Measurements from ENCODE around the gene FBXL5. TPM values are rescaled to one million over a fixed set of nuclear protein-coding genes. Genes with fewer than 3 reads are reported as not detected.

FBXL5 gene
- total and polyA plus RNA-seq, 5 donors: 52.8 to 90.1 (median 86.9) TPM

DNA sequence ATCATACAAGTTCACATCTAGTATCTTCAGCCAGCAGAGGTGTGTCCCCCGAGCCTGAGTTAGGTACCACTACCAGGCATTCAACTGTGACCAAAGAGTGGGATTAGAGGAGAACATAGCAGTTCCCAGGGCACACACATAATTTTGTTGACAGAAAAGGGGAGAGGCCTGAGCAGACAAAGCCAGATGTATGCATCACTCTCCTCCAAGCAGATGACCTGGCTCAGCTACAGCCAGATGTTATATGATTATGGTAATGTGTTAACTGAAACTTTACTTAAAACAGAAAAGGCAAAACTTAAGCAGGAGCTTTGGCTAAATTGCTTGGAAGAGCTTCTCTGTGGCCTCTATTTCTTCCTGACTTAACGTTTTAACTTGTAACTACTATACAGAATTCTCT is 96.6 kb downstream of the FBXL5 start:
- intact Hi-C loops (cut with DNase I): no loop called here
- Histone ChIP-seq H3K27me3 (ENCODE audit: control insufficient read depth, insufficient read depth) (no peaks in the 10 kb centered on the region), H3K27ac (ENCODE audit: low read length) (no peak overlapping the region), H3K9me3 (ENCODE audit: control insufficient read depth, low read length) (no peaks in the 10 kb centered on the region), H3K4me1 (ENCODE audit: control insufficient read depth, insufficient read depth, low read length) (no peaks in the 10 kb centered on the region), H3K4me3 (ENCODE audit: low read length) (no peak overlapping the region)
- DNase-seq: no peak
- WGBS: 88% methylated on average over 2 of the region's 2 CpGs
- no peak for ATAC-seq

DNA sequence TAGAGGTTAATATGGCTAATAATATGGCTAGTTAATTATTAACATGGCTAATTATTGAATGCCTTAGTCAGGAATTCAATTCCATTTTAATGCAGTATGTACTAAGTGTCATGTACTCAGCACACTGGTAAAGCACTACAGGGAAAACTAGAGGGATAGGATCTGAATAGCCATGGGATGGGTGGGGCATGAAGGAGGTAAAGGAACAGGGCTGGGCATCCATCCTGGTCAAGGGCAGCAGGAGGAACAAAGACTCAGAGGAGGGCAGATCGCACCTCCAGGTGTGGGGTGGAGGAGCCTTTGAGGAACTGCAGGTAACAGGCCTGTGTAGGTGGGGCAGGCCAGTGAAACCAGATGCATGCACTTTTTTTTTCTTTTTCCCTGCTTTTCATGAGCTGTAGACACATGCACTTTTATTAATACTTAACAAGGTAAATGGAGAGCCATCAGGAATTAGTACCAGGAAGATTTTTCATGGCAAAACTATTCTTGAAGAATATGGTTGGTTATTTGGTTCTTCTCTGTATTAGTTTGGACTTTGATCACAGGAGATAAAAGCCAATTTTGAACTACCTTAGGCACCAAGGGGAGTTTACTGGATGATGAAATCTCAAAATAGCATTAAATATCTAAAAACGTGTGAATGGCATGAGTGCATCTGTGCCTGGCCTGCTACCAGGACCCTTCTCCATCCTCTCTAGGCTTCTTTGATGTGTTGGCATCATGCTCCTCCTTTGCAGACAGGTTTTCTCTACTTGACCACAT is 97.2 kb downstream of the FBXL5 start:
- intact Hi-C loops (cut with DNase I): no loop called here
- H3K4me1 ChIP-seq (ENCODE audit: control insufficient read depth, insufficient read depth, low read length): no peaks in the 10 kb centered on the region

DNA sequence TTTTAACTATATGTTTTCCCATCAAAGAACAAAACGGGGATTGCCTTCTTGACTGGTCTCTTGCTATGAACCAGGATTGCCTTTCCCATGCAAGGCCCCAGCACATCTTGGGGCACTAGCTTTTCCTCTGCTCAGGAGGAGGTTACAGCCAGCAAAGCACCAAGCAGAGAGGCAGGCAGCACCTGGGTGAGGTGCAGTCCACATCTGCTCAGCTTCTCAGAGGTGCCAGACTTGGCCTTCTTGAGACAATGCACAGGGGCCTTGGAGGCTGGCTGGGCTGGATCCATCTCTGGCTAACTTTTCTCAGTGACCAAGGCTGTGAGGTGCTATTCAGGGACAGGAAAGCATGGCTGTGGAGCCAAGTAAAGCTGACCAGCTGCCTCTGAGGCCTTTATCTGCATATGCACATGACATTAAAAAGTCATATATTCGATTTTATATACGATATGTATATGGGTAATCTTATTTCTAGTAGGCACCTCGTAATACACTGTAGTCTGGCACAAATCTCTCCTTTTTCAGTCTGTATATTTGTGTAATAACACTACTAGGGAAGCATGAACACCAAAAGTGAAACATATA is 98.6 kb downstream of the FBXL5 start:
- intact Hi-C loops (cut with DNase I): no loop called here
- H3K9me3 ChIP-seq (ENCODE audit: control insufficient read depth, low read length): no peaks in the 10 kb centered on the region
- WGBS: 93% methylated on average over 4 of the region's 4 CpGs
- no peak overlapping the region for H3K27ac ChIP-seq (ENCODE audit: low read length)
- no peak overlapping the region for H3K4me3 ChIP-seq (ENCODE audit: low read length)
- H3K27me3 ChIP-seq (ENCODE audit: control insufficient read depth, insufficient read depth): no peaks in the 10 kb centered on the region
- ATAC-seq (no peak), DNase-seq (no peak)
- H3K4me1 ChIP-seq (ENCODE audit: control insufficient read depth, insufficient read depth, low read length): no peaks in the 10 kb centered on the region

More for the DNA sequence above, 97.2 kb downstream of the FBXL5 start:
- no peak overlapping the region for H3K27ac ChIP-seq (ENCODE audit: low read length)
- H3K4me3 ChIP-seq (ENCODE audit: low read length): no peak overlapping the region
- DNase-seq: no peak
- no peaks in the 10 kb centered on the region for H3K9me3 ChIP-seq (ENCODE audit: control insufficient read depth, low read length)
- no peaks in the 10 kb centered on the region for H3K27me3 ChIP-seq (ENCODE audit: control insufficient read depth, insufficient read depth)
- 77% methylated on average over 2 of the region's 2 CpGs for WGBS
- no peak for ATAC-seq

Other genes starting within 250 kb of the FBXL5 start
- gene C1QTNF7, start 227.3 kb downstream of the FBXL5 start, total RNA-seq: 1 to 10 TPM; 1.6 to 4.0 (median 2.2) TPM
- gene C1QTNF7, start 227.3 kb downstream of the FBXL5 start, polyA plus RNA-seq: 1.7 TPM
- 10 to 100 TPM in 3 of 4 donors, 1 to 10 TPM in 1; 8.2 to 13.6 (median 13.3) TPM for gene CC2D2A, start 185.5 kb downstream of the FBXL5 start, total RNA-seq
- gene CC2D2A, start 185.5 kb downstream of the FBXL5 start, polyA plus RNA-seq: 13.0 TPM
- 10 to 100 TPM; 32.6 to 40.9 (median 35.0) TPM for gene FAM200B, start 26.5 kb upstream of the FBXL5 start, total RNA-seq
- 60.3 TPM for gene FAM200B, start 26.5 kb upstream of the FBXL5 start, polyA plus RNA-seq
- 10 to 100 TPM in 1 of 4 donors, 1 to 10 TPM in 3; 6.3 to 10.9 (median 8.2) TPM for gene BST1, start 47.7 kb upstream of the FBXL5 start, total RNA-seq
- gene BST1, start 47.7 kb upstream of the FBXL5 start, polyA plus RNA-seq: 9.8 TPM
- gene CD38, start 123.0 kb upstream of the FBXL5 start, total RNA-seq: 10 to 100 TPM in 1 of 4 donors, 1 to 10 TPM in 3; 3.2 to 10.3 (median 5.8) TPM
- 3.5 TPM for gene CD38, start 123.0 kb upstream of the FBXL5 start, polyA plus RNA-seq